ENCODE data around the gene ALDH16A1. TPM values are rescaled to one million over a fixed set of nuclear protein-coding genes. Genes with fewer than 3 reads are reported as not detected.

The ALDH16A1 gene
- total and polyA plus RNA-seq, 2 donors (not counting 3 experiments of a cell fraction or from before 2014, with no cell fraction given) = 27.6 to 33.2 TPM

DNA sequence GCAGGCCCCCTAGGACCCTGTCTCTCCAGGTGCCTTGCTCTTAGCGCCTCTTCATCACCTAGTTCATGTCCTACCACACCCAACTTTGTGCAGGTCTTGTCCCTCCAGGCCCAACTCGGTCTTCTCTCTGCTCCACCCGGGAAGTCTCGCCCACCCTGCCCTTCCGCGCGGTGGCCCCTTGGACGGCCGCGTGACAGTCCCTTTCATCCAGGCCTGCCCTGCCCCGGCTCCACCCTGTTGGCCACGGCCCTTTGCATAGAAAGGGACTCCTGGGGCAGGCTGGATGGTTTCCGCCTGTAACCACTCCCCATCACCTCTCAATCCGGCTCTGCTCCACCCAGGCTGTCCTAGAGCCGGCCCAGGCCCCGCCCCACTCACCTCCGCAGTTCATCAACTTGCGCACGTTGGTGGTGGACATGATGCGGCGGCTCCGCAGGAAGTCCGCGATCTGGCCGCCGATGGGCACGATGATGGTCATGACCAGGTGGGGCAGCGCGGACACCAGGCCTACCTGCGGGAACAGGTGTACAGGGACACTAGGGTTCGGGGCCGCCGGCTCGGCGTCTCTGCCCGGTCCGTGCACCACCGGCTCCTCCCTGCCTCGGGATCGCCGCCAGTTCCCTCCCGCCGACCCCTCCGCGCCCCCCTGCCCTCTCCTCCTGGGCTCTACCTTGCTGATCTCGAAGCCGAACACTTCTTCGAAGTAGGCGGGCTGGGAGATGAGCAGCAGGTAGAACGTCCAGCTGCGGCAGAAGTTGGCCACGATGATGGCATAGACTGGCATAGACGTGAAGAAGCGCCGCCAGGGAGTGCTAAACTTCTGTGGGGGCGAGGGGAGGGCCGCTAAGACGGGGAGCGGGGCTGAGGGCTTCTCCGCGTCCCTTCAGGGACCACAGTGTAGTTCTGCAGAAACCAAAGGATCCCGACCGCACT is 20.6 kb upstream of the ALDH16A1 start:
- dilution Hi-C loops (cut with MboI; ENCODE audit: extremely low pct_ligation_motif_present, low sequenced_read_pairs) = no loop called here
- no peak overlapping the region for H2AFZ ChIP-seq (ENCODE audit: low read depth, low read length)
- H3K79me2 ChIP-seq (ENCODE audit: control insufficient read depth, insufficient read depth, low read length) = no peaks in the 10 kb centered on the region
- no peak overlapping the region for H3K4me2 ChIP-seq (ENCODE audit: insufficient read depth, low read length)
- H3K9ac ChIP-seq (replicated peaks; ENCODE audit: extremely low read depth, insufficient read depth, low read length) = no peak overlapping the region
- POLR2A ChIA-PET = no interaction called here
- no peak overlapping the region for H3K4me3 ChIP-seq (replicated peaks in 1 of 3; ENCODE audit: insufficient read depth in 1 of 3, low read depth in 1 of 3, low read length in 3 of 3)
- H3K27ac ChIP-seq (ENCODE audit: insufficient read depth, low read depth, low read length) = no peak overlapping the region
- no peak for DNase-seq (ENCODE audit: low read depth, low spot score)
- H3K4me1 ChIP-seq (ENCODE audit: control insufficient read depth, extremely low read depth, insufficient read depth, low read length) = peaks cover 3% of the 10 kb centered on the region
- TF ChIP-seq CTCF (IDR thresholded peaks at IDR 0.05; ENCODE audit: extremely low read depth in 1 of 2, insufficient read depth in 1 of 2, low read depth in 1 of 2, low read length in 2 of 2) (no peak), POLR2A (IDR thresholded peaks at IDR 0.05; ENCODE audit: low read depth, low read length) (no peak), MYC (IDR thresholded peaks at IDR 0.05; ENCODE audit: low read depth, low read length) (no peak), EZH2 (IDR thresholded peaks at IDR 0.05; ENCODE audit: borderline replicate concordance, low read depth, low read length, severe bottlenecking) (peak; percentile 82)
- no peaks in the 10 kb centered on the region for H3K9me3 ChIP-seq (replicated peaks; ENCODE audit: control insufficient read depth, insufficient read depth, low read length)
- no peaks in the 10 kb centered on the region for H3K9me1 ChIP-seq (replicated peaks; ENCODE audit: control insufficient read depth, extremely low read depth, insufficient read depth, low read length)
- no peak for FAIRE-seq
- CTCF ChIA-PET = no interaction called here
- intact Hi-C loops (cut with micrococcal nuclease) = no loop called here
- H3K27me3 ChIP-seq (ENCODE audit: control insufficient read depth in 2 of 2, insufficient read depth in 2 of 2, low read length in 2 of 2) = peaks cover 71 to 74% of the 10 kb centered on the region in 2 experiments
- H4K20me1 ChIP-seq (replicated peaks; ENCODE audit: control insufficient read depth, extremely low read depth, insufficient read depth, low read length) = no peaks in the 10 kb centered on the region
- BruUV-seq (replicated peaks) = no TSS peak
- H3K36me3 ChIP-seq (ENCODE audit: control insufficient read depth in 2 of 2, extremely low read depth in 1 of 2, insufficient read depth in 2 of 2, low read length in 2 of 2) = no peaks in the 10 kb centered on the region
